OCI-LY3 (cell line): ENCODE data around the gene PDIA5.

Source experiments
- CTCF ChIP-seq: fragments of 200-600, 300-600 bp; sonication (generic); IDR thresholded peaks from 2 replicates; pipeline ENCODE4 v1.5.1; 2014; ENCODE audit warnings: antibody characterized with exemption, low read length, low read depth
- EZH2phosphoT487 ChIP-seq: fragments of 200-600 bp; shearing (Covaris generic); IDR thresholded peaks from 2 replicates; pipeline ENCODE4 v1.6.1; 2018; ENCODE audit warnings: antibody characterized with exemption, mixed run types, low read depth

DNA sequence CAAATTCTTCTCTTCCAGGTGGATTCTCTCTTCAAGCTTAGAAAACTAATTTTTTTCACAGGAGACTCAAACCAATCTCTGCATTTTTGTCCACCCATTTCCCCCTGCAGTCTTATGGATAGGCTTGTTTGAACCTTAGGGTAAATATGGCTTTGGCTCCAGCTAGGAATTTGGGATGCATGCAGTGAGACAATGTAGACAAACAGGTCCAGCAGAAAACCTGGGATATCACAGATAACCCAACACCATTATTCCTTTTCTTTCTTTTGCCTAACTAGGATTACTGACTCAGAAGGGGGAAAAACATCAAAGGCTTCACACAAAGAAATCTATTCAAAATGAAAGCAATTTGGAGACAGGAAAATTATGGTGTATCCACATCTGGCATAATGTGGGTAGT lies 28.1 kb upstream of the PDIA5 start:
- TF ChIP-seq CTCF (no peak), EZH2phosphoT487 (no peak)
